ENCODE measurements around the gene SLC30A10. TPM values are rescaled to one million over a fixed set of nuclear protein-coding genes. Genes with fewer than 3 reads are reported as not detected.

Gene SLC30A10
- total RNA-seq, 1 experiment from 2014 or later: 0.26 TPM

DNA sequence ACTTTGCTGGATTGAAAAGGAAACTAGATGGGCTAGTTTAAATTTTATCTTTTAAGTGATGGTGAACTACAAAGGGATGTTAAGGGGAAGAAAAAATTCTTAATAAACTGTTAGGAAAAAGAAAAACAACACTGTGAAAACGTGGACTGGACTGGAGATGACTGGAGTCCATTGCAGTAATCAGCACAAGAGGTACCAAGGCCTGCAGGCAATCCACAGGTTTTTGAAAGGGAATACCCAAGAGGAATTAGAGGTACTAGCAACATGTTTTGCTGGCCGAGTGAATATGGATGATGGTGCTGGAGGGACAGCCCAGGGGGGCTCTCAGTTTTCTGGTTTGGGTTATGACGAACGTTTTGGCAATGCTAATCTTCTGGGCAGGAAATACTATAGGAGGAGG lies 39.0 kb upstream of the SLC30A10 start:
- H3K4me3 Mint-ChIP-seq: no peak overlapping the region
- ChIA-PET POLR2A (no interaction called here), CTCF (interaction anchor here (1.1 kb wide), 1 partner anchor 156 kb away, joined by 3 read pairs; no protein-coding TSS in a partner anchor)
- H3K27ac Mint-ChIP-seq: peak overlapping the region; percentile 39; the same call in 1 of the 2 replicates
- 0 out of 2 replicates have a peak, but pooled peaks cover 3% of the 10 kb centered on the region for H3K4me1 Mint-ChIP-seq
- TF ChIP-seq E2F5 (CRISPR knock-in tag; IDR thresholded peaks at IDR 0.05) (no peak), NR3C1 (CRISPR knock-in tag; conservative IDR thresholded peaks at IDR 0.05; ENCODE audit: low read depth) (no peak), ZNF512 (CRISPR knock-in tag; IDR thresholded peaks at IDR 0.05; ENCODE audit: borderline replicate concordance) (no peak), ZNF263 (CRISPR knock-in tag; IDR thresholded peaks at IDR 0.05; ENCODE audit: low read depth) (no peak), NR1H2 (CRISPR knock-in tag; IDR thresholded peaks at IDR 0.05) (no peak), PRRX2 (CRISPR knock-in tag; IDR thresholded peaks at IDR 0.05) (no peak), SP1 (CRISPR knock-in tag; conservative IDR thresholded peaks at IDR 0.05) (no peak), TEAD4 (CRISPR knock-in tag; IDR thresholded peaks at IDR 0.05) (no peak), NFATC4 (CRISPR knock-in tag; IDR thresholded peaks at IDR 0.05) (no peak)
- TF ChIP-seq, protein P1, sequence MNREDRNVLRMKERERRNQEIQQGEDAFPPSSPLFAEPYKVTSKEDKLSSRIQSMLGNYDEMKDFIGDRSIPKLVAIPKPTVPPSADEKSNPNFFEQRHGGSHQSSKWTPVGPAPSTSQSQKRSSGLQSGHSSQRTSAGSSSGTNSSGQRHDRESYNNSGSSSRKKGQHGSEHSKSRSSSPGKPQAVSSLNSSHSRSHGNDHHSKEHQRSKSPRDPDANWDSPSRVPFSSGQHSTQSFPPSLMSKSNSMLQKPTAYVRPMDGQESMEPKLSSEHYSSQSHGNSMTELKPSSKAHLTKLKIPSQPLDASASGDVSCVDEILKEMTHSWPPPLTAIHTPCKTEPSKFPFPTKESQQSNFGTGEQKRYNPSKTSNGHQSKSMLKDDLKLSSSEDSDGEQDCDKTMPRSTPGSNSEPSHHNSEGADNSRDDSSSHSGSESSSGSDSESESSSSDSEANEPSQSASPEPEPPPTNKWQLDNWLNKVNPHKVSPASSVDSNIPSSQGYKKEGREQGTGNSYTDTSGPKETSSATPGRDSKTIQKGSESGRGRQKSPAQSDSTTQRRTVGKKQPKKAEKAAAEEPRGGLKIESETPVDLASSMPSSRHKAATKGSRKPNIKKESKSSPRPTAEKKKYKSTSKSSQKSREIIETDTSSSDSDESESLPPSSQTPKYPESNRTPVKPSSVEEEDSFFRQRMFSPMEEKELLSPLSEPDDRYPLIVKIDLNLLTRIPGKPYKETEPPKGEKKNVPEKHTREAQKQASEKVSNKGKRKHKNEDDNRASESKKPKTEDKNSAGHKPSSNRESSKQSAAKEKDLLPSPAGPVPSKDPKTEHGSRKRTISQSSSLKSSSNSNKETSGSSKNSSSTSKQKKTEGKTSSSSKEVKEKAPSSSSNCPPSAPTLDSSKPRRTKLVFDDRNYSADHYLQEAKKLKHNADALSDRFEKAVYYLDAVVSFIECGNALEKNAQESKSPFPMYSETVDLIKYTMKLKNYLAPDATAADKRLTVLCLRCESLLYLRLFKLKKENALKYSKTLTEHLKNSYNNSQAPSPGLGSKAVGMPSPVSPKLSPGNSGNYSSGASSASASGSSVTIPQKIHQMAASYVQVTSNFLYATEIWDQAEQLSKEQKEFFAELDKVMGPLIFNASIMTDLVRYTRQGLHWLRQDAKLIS (CRISPR knock-in tag; IDR thresholded peaks at IDR 0.05; ENCODE audit: borderline replicate concordance): no peak
- no peaks in the 10 kb centered on the region for H3K9me3 Mint-ChIP-seq
- peaks cover 22% of the 10 kb centered on the region for H3K36me3 Mint-ChIP-seq
- ATAC-seq: no peak
- H3K27me3 Mint-ChIP-seq (ENCODE audit: low read depth): no peaks in the 10 kb centered on the region
- DNase-seq (ENCODE audit: low spot score): no peak

GRCh38 chr1:219966071-219966349 lies 37.7 kb upstream of the SLC30A10 start:
- Mint-ChIP-seq H3K9me3 (no peaks in the 10 kb centered on the region), H3K36me3 (peaks cover 17% of the 10 kb centered on the region), H3K27me3 (ENCODE audit: low read depth) (no peaks in the 10 kb centered on the region), H3K27ac (no peak overlapping the region), H3K4me1 (0 out of 2 replicates have a peak, but pooled peaks cover 3% of the 10 kb centered on the region), H3K4me3 (no peak overlapping the region)
- ChIA-PET CTCF (interaction anchor here (0.7 kb wide), 1 partner anchor 147 kb away, joined by 3 read pairs; no protein-coding TSS in a partner anchor), POLR2A (no interaction called here)
- TF ChIP-seq, protein P2, sequence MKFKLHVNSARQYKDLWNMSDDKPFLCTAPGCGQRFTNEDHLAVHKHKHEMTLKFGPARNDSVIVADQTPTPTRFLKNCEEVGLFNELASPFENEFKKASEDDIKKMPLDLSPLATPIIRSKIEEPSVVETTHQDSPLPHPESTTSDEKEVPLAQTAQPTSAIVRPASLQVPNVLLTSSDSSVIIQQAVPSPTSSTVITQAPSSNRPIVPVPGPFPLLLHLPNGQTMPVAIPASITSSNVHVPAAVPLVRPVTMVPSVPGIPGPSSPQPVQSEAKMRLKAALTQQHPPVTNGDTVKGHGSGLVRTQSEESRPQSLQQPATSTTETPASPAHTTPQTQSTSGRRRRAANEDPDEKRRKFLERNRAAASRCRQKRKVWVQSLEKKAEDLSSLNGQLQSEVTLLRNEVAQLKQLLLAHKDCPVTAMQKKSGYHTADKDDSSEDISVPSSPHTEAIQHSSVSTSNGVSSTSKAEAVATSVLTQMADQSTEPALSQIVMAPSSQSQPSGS (CRISPR knock-in tag; IDR thresholded peaks at IDR 0.05; ENCODE audit: borderline replicate concordance, low read depth): no peak
- TF ChIP-seq NR1H2 (CRISPR knock-in tag; IDR thresholded peaks at IDR 0.05) (no peak), GABPB1 (CRISPR knock-in tag; IDR thresholded peaks at IDR 0.05) (no peak), MXD4 (CRISPR knock-in tag; IDR thresholded peaks at IDR 0.05; ENCODE audit: borderline replicate concordance) (no peak), MLX (CRISPR knock-in tag; IDR thresholded peaks at IDR 0.05) (no peak), FOXJ3 (CRISPR knock-in tag; IDR thresholded peaks at IDR 0.05; ENCODE audit: borderline replicate concordance) (no peak), ZBTB21 (CRISPR knock-in tag; IDR thresholded peaks at IDR 0.05; ENCODE audit: borderline replicate concordance) (no peak), NFATC4 (CRISPR knock-in tag; IDR thresholded peaks at IDR 0.05) (no peak), TEAD4 (CRISPR knock-in tag; IDR thresholded peaks at IDR 0.05) (no peak), ELF4 (CRISPR knock-in tag; IDR thresholded peaks at IDR 0.05; ENCODE audit: low read depth) (no peak), ZNF423 (CRISPR knock-in tag; IDR thresholded peaks at IDR 0.05) (no peak), HMGXB4 (CRISPR knock-in tag; IDR thresholded peaks at IDR 0.05) (no peak)
- TF ChIP-seq, protein P3, sequence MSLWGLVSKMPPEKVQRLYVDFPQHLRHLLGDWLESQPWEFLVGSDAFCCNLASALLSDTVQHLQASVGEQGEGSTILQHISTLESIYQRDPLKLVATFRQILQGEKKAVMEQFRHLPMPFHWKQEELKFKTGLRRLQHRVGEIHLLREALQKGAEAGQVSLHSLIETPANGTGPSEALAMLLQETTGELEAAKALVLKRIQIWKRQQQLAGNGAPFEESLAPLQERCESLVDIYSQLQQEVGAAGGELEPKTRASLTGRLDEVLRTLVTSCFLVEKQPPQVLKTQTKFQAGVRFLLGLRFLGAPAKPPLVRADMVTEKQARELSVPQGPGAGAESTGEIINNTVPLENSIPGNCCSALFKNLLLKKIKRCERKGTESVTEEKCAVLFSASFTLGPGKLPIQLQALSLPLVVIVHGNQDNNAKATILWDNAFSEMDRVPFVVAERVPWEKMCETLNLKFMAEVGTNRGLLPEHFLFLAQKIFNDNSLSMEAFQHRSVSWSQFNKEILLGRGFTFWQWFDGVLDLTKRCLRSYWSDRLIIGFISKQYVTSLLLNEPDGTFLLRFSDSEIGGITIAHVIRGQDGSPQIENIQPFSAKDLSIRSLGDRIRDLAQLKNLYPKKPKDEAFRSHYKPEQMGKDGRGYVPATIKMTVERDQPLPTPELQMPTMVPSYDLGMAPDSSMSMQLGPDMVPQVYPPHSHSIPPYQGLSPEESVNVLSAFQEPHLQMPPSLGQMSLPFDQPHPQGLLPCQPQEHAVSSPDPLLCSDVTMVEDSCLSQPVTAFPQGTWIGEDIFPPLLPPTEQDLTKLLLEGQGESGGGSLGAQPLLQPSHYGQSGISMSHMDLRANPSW (CRISPR knock-in tag; conservative IDR thresholded peaks at IDR 0.05; ENCODE audit: low read depth): no peak
- TF ChIP-seq, protein P4, sequence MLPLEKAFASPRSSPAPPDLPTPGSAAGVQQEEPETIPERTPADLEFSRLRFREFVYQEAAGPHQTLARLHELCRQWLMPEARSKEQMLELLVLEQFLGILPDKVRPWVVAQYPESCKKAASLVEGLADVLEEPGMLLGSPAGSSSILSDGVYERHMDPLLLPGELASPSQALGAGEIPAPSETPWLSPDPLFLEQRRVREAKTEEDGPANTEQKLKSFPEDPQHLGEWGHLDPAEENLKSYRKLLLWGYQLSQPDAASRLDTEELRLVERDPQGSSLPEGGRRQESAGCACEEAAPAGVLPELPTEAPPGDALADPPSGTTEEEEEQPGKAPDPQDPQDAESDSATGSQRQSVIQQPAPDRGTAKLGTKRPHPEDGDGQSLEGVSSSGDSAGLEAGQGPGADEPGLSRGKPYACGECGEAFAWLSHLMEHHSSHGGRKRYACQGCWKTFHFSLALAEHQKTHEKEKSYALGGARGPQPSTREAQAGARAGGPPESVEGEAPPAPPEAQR (CRISPR knock-in tag; IDR thresholded peaks at IDR 0.05): no peak
- DNase-seq (ENCODE audit: low spot score) (no peak), ATAC-seq (no peak)

All from WTC11 (cell line).